HepG2 (cell line): ENCODE results near the gene HACD1. TPM values are rescaled to one million over a fixed set of nuclear protein-coding genes. Genes with fewer than 3 reads are reported as not detected.

Experiments used
- ATAC-seq: fragments of 200-7000 bp; cut with Tn5 transposase; 3 replicates; pipeline ENCODE4 v1.9.1; 2020; ENCODE audit warnings: mild to moderate bottlenecking, moderate library complexity
- BruUV-seq: library from RNA; stranded (reverse); fragments of 400-500 nt; replicated peaks from 2 replicates; lab custom pipeline; 2021; lab: Mats Ljungman, UMichigan
- CTCF ChIA-PET: fragments of 300-600 bp; formaldehyde crosslinking; extraction: SDS; loops from one replicate; lab custom pipeline; 2021; ENCODE audit warnings: low total read pairs, inconsistent platforms, low intra/inter-chr PET ratio; lab: Yijun Ruan, JAX
- POLR2A ChIA-PET: fragments of 350-600 bp; sonication (Branson Sonifier 250); formaldehyde crosslinking; loops from one replicate; lab custom pipeline; 2020; ENCODE audit warnings: antibody characterized with exemption, inconsistent platforms; lab: Yijun Ruan, JAX
- DNase-seq: peaks from one replicate; pipeline ENCODE4 v3.0.0-alpha.2; 2015; ENCODE audit warnings: low spot score
- FAIRE-seq: peaks from 3 replicates; lab custom pipeline; 2011; peaks lifted over from hg19 to GRCh38; lab: Jason Lieb, UNC
- H2AFZ ChIP-seq: one replicate; pipeline ENCODE4 v1.6.1; 2011; ENCODE audit warnings: low read length, inconsistent platforms
- H3K27ac ChIP-seq: fragments of 300-600 bp; 3 replicates; pipeline ENCODE4 v1.8.0; 2011; ENCODE audit warnings: mixed run types, mild to moderate bottlenecking, mixed read lengths, low read length, inconsistent platforms; ENCODE audit not compliant: insufficient read depth; ENCODE audit errors: extremely low read length
- H3K27me3 ChIP-seq, 2 experiments: fragments of 200-600 bp in 1 of 2; 2 replicates in 1 of 2; 3 replicates in 1 of 2; pipeline versions ENCODE4 v1.6.0 to v1.8.0; 2011; ENCODE audit warnings: low read length in 2 of 2, mild to moderate bottlenecking in 2 of 2, moderate library complexity in 2 of 2, inconsistent platforms in 1 of 2; ENCODE audit not compliant: insufficient read depth in 2 of 2, control insufficient read depth in 1 of 2
- H3K36me3 ChIP-seq, 2 experiments: fragments of 200-600 bp in 1 of 2; replicated peaks in 1 of 2; 2 replicates in 1 of 2; 3 replicates in 1 of 2; pipeline versions ENCODE4 v1.5.1 to v1.8.0; 2011; ENCODE audit warnings: low read length in 2 of 2, inconsistent platforms in 1 of 2; ENCODE audit not compliant: insufficient read depth in 2 of 2, control insufficient read depth in 1 of 2
- H3K4me1 ChIP-seq: 2 replicates; pipeline ENCODE4 v1.5.1; 2012; ENCODE audit warnings: low read length, inconsistent platforms; ENCODE audit not compliant: insufficient read depth
- H3K4me2 ChIP-seq: 2 replicates; pipeline ENCODE4 v1.6.0; 2011; ENCODE audit warnings: low read depth, low read length, inconsistent platforms
- H3K4me3 ChIP-seq, 3 experiments: fragments of 200-600 bp in 1 of 3; sonication (generic), shearing (Covaris generic) in 1 of 3; replicated peaks in 1 of 3; 2 replicates each; pipeline ENCODE4 v1.5.1; 2011 to 2016; ENCODE audit warnings: low read length in 3 of 3, inconsistent platforms in 2 of 3, low read depth in 2 of 3, mild to moderate bottlenecking in 2 of 3, control low read depth in 1 of 3, mixed read lengths in 1 of 3; ENCODE audit not compliant: insufficient read depth in 1 of 3
- H3K79me2 ChIP-seq: one replicate; pipeline ENCODE4 v1.6.1; 2011; ENCODE audit warnings: low read length, inconsistent platforms; ENCODE audit not compliant: insufficient read depth
- H3K9ac ChIP-seq: 2 replicates; pipeline ENCODE4 v1.6.0; 2011; ENCODE audit warnings: mild to moderate bottlenecking, low read depth, low read length, inconsistent platforms; ENCODE audit not compliant: insufficient read depth
- H3K9me3 ChIP-seq: 2 replicates; pipeline ENCODE4 v1.5.1; 2012; ENCODE audit warnings: mild to moderate bottlenecking, low read length
- H4K20me1 ChIP-seq: 2 replicates; pipeline ENCODE4 v1.6.0; 2011; ENCODE audit warnings: inconsistent platforms, mild to moderate bottlenecking, low read length, moderate library complexity; ENCODE audit not compliant: insufficient read depth
- BRCA1 ChIP-seq: sonication (generic); formaldehyde crosslinking; IDR thresholded peaks from 2 replicates; pipeline ENCODE4 v1.4.0; 2020; ENCODE audit warnings: missing genetic modification reagents
- ERF ChIP-seq: IDR thresholded peaks from 2 replicates; pipeline ENCODE4 v1.6.1; 2018; ENCODE audit warnings: missing biosample characterization, missing genetic modification reagents
- MED1 ChIP-seq: sonication (generic); formaldehyde crosslinking; IDR thresholded peaks from 2 replicates; pipeline ENCODE4 v1.4.0; 2020; ENCODE audit warnings: missing genetic modification reagents
- NONO ChIP-seq, 2 experiments: fragments of 450-650 bp in 1 of 2; sonication (generic) in 1 of 2; formaldehyde crosslinking in 1 of 2; IDR thresholded peaks in 1 of 2; conservative IDR thresholded peaks in 1 of 2; 2 replicates each; pipeline versions ENCODE4 v1.6.1 to v1.8.0; 2017 to 2022; ENCODE audit warnings: mild to moderate bottlenecking in 1 of 2, missing genetic modification reagents in 1 of 2, moderate library complexity in 1 of 2
- PRPF4 ChIP-seq: fragments of 200-400 bp; formaldehyde crosslinking; IDR thresholded peaks from 2 replicates; pipeline ENCODE4 v1.6.1; 2016; ENCODE audit warnings: low read length, low read depth; ENCODE audit not compliant: poor library complexity, severe bottlenecking
- SOX5 ChIP-seq: IDR thresholded peaks from 2 replicates; pipeline ENCODE4 v1.6.1; 2016; ENCODE audit warnings: borderline replicate concordance
- ZBTB40 ChIP-seq, 2 experiments: fragments of 450-650 bp in 1 of 2; sonication (generic) in 1 of 2; formaldehyde crosslinking in 1 of 2; IDR thresholded peaks; 2 replicates each; pipeline versions ENCODE4 v1.6.1 to v1.8.0; 2016 to 2022; ENCODE audit warnings: antibody characterized with exemption in 1 of 2, mild to moderate bottlenecking in 1 of 2, missing genetic modification reagents in 1 of 2
- ZBTB7A ChIP-seq: sonication (generic); formaldehyde crosslinking; IDR thresholded peaks from 2 replicates; pipeline ENCODE4 v1.8.0; 2022; ENCODE audit warnings: mild to moderate bottlenecking, missing genetic modification reagents
- ZNF333 ChIP-seq: sonication (generic); formaldehyde crosslinking; IDR thresholded peaks from 2 replicates; pipeline ENCODE4 v1.4.0; 2020; ENCODE audit warnings: mild to moderate bottlenecking, missing genetic modification reagents, borderline replicate concordance
- ZNF550 ChIP-seq: sonication (generic); formaldehyde crosslinking; IDR thresholded peaks from 2 replicates; pipeline ENCODE4 v1.4.0; 2020; ENCODE audit warnings: mild to moderate bottlenecking, missing genetic modification reagents, borderline replicate concordance
- ZNF713 ChIP-seq: sonication (generic); formaldehyde crosslinking; IDR thresholded peaks from 2 replicates; pipeline ENCODE4 v1.4.0; 2020; ENCODE audit warnings: mild to moderate bottlenecking, missing genetic modification reagents
- ZSCAN22 ChIP-seq: sonication (generic); formaldehyde crosslinking; IDR thresholded peaks from 2 replicates; pipeline ENCODE4 v1.4.0; 2020; ENCODE audit warnings: mild to moderate bottlenecking, missing genetic modification reagents
- WGBS: methylation state at CpG from one replicate; pipeline ENCODE4 v1.1.6; 2017; ENCODE audit warnings: low lambda C conversion rate; 5-methylcytosine and 5-hydroxymethylcytosine counted together
- in situ Hi-C: cut with HindIII; loops from 2 replicates; pipeline ENCODE4 v1.10.0; 2017; ENCODE audit warnings: low pct_unique_long_range_greater_than_20kb; ENCODE audit not compliant: extremely low pct_ligation_motif_present
- intact Hi-C: fragments of 100-400 bp; cut with micrococcal nuclease; formaldehyde crosslinking; loops from one replicate; pipeline ENCODE4 v1.10.0; 2022; ENCODE audit not compliant: unreplicated experiment
- polyA plus RNA-seq, 8 experiments: library from polyadenylated mRNA; depleted of rRNA in 3 of 8; stranded (reverse) in 7 of 8; unstranded in 1 of 8; fragments of >200 nt; fragmentation: Illumina TruSeq in 4 of 8; extraction: Trizol in 4 of 8; gene quantifications; 2 replicates each; pipeline versions ENCODE4 v1.2.1 to v1.2.3, GENCODE V29; 2011 to 2016; ENCODE audit warnings: low read depth in 4 of 8, missing spikeins in 1 of 8, mixed read lengths in 1 of 8; ENCODE audit not compliant: insufficient read depth in 1 of 8
- total RNA-seq, 5 experiments: library from RNA; depleted of rRNA; stranded (reverse); fragments of >200 nt; fragmentation: Illumina TruSeq; extraction: Trizol; gene quantifications; 2 replicates each; pipeline ENCODE4 v1.2.3, GENCODE V29; 2016; ENCODE audit warnings: low read depth in 1 of 5
- TF ChIP-seq, protein P1 (sequence below): IDR thresholded peaks from 2 replicates; pipeline ENCODE4 v1.6.1; 2016; ENCODE audit warnings: missing compliant biosample characterization, missing genetic modification reagents, borderline replicate concordance

Gene HACD1
- total and polyA plus RNA-seq, 2 of the 13 experiments (the other 11 are each of a cell fraction or from before 2014, with no cell fraction given) = 43.4 to 47.6 TPM

- H3K79me2 ChIP-seq = no peaks in the 10 kb centered on the region
- ATAC-seq (no peak), DNase-seq (no peak), FAIRE-seq (no peak)
- in situ Hi-C loops (no loop called here), intact Hi-C loops (no loop called here)
- ChIA-PET POLR2A (no interaction called here), CTCF (no interaction called here)
- no peaks in the 10 kb centered on the region for H3K9me3 ChIP-seq
- no peak overlapping the region for H3K4me2 ChIP-seq
- no peak overlapping the region for H2AFZ ChIP-seq
- WGBS = 10% methylated on average over 4 of the region's 4 CpGs
- no peak overlapping the region for H3K27ac ChIP-seq
- no peak overlapping the region for H3K4me3 ChIP-seq
- no TSS peak for BruUV-seq
- H3K4me1 ChIP-seq = no peaks in the 10 kb centered on the region
- H3K9ac ChIP-seq = no peak overlapping the region
- H3K36me3 ChIP-seq = no peaks in the 10 kb centered on the region
- peaks cover 1 to 14% of the 10 kb centered on the region in 2 experiments; a peak in 2 of 5 replicates for H3K27me3 ChIP-seq
- no peaks in the 10 kb centered on the region for H4K20me1 ChIP-seq
- TF ChIP-seq BRCA1 (CRISPR knock-in tag) (no peak), ZBTB7A (CRISPR knock-in tag) (no peak), ZSCAN22 (CRISPR knock-in tag) (no peak), SOX5 (CRISPR knock-in tag) (no peak), ZNF550 (no peak), ERF (no peak), ZNF333 (CRISPR knock-in tag) (no peak), NONO (IDR thresholded peaks at IDR 0.05) (no peak), NONO (CRISPR knock-in tag; conservative IDR thresholded peaks at IDR 0.05) (no peak), ZBTB40 (IDR thresholded peaks at IDR 0.05) (no peak), ZBTB40 (CRISPR knock-in tag; IDR thresholded peaks at IDR 0.05) (no peak), MED1 (CRISPR knock-in tag) (no peak), ZNF713 (no peak), PRPF4 (no peak)
- TF ChIP-seq, protein P1, sequence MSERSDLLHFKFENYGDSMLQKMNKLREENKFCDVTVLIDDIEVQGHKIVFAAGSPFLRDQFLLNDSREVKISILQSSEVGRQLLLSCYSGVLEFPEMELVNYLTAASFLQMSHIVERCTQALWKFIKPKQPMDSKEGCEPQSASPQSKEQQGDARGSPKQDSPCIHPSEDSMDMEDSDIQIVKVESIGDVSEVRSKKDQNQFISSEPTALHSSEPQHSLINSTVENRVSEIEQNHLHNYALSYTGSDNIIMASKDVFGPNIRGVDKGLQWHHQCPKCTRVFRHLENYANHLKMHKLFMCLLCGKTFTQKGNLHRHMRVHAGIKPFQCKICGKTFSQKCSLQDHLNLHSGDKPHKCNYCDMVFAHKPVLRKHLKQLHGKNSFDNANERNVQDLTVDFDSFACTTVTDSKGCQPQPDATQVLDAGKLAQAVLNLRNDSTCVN (CRISPR knock-in tag) = no peak
Measured at GRCh38 chr10:17563452-17563851, 53.7 kb downstream of the HACD1 start.
